ENCODE results near the gene TLCD5.

DNA sequence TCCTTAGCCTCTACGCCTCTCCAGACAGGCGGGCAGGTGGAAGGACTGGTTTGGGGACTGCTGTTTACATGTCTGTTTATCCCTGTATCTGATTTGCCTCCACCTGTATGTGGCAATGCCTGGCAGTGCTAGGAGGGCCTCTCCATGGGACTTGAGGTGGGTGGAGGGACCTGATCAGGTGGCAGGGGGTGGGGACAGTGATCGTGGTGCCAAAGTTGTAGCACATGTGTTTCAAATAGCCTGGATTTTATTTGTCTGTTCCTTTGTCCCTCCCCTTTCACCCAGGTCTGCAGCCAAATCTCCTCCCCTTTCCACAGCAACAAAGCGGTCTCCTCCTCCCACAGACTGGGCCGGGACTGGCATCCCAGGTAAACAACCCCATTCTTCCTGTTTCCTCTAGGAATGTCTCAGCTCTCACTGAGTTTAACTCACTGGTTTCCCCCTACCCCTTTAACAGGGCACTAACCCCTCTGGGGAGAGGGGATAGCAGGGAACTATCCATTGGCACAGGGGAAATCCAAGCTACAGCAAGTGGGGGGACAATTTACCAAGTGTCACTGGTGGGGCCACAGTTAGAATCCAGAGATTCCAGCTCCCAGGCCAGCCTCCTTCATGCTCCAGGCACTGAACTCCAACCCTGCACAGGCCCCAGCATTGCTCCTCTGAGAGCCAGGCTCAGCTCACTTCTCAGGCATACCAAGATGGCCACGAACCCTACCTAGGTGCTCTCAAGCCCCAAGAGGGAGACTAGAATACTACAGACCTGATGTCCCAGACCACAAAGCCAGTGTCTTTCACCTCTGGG lies 22.9 kb upstream of the TLCD5 start:
- TF ChIP-seq POLR2A (IDR thresholded peaks at IDR 0.05): no peak
- TF ChIP-seq, protein P1, sequence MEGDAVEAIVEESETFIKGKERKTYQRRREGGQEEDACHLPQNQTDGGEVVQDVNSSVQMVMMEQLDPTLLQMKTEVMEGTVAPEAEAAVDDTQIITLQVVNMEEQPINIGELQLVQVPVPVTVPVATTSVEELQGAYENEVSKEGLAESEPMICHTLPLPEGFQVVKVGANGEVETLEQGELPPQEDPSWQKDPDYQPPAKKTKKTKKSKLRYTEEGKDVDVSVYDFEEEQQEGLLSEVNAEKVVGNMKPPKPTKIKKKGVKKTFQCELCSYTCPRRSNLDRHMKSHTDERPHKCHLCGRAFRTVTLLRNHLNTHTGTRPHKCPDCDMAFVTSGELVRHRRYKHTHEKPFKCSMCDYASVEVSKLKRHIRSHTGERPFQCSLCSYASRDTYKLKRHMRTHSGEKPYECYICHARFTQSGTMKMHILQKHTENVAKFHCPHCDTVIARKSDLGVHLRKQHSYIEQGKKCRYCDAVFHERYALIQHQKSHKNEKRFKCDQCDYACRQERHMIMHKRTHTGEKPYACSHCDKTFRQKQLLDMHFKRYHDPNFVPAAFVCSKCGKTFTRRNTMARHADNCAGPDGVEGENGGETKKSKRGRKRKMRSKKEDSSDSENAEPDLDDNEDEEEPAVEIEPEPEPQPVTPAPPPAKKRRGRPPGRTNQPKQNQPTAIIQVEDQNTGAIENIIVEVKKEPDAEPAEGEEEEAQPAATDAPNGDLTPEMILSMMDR (IDR thresholded peaks at IDR 0.05): no peak
- no peak for TF ChIP-seq EP300 (IDR thresholded peaks at IDR 0.05)

Data from tibial nerve (tissue), 4 donors.